GM18526 (cell line): ENCODE measurements around the gene ANTKMT.

Source experiments
- POLR2A ChIP-seq: IDR thresholded peaks from 3 replicates; pipeline ENCODE4 v1.6.1; 2011; ENCODE audit not compliant: insufficient read length; ENCODE audit errors: extremely low read depth

ANTKMT gene

DNA sequence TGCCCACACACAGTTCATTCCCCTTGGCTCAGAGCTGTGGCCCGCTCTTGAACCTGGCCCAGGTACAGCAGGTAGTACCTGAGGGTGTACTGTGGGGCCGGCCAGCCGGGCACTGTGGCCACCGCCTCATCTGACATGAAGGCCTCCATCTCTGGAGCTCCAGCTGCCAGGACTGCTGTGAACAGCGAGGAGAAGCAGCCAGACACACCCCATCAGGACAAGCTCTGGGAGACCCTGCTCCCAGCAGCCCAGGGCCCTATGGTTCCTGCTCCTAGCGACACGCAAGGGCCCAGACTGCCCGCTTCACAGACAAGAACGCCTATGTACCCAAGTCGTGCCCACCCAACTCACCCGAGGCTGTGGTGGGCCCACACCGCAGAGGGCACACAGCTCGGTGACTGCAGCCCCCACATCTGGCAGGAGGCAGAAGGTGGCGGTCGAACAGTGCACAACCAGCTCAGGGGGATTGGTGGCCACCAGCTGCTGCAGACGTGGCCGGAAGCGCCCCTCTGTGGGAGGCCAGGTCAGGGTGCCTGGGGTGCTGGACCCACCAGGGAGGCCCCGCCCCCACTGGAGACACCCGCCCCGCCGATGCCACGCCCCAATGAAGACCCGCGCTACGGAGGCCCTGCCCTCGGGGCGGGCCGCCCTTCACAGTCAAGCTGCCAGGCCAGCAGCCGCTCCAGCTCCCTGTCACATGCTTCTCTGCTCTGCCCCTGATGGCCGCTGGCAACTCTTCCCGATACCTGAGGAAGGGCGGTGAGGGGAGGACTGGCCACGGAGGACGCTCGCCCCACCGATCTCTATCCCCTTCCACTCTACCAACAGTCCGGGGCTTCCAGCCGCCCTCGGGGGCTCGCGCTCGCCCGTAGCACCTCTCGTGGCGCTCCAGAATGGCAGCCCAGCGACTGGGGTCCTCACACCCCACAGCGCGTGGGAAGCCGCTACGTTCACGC, 41.8 kb upstream of the ANTKMT start:
- TF ChIP-seq POLR2A, result no peak

DNA sequence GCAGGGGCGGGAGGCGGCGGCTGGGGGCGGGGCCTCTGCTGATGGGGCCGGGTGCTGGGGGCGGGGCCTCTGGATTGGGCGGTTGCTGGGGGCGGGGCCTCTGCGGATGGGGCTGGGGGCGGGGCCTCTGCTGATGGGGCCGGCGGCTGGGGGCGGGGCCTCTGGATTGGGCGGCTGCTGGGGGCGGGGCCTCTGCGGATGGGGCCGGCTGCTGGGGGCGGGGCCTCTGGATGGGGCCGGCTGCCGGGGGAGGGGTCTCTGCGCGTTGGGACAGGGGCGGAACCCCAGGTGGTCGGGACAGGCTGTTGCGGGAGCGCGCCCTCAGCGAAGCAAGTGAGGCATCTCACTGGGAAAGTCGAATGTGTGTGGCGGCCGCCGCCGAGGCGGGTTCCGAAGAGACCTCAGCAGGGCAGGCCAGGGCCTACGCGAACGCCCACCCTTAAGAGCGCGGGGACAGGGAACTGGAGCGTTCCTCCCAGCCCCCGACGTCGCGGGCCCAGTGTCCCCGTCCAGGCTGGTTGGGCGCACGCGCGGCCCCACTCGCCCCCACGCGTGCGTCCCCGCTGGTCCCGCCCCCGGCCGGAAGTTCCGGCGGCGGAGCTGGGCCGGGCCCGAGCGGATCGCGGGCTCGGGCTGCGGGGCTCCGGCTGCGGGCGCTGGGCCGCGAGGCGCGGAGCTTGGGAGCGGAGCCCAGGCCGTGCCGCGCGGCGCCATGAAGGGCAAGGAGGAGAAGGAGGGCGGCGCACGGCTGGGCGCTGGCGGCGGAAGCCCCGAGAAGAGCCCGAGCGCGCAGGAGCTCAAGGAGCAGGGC, 40.9 kb upstream of the ANTKMT start, which contains the start of gene STUB1:
TSS of gene STUB1 (plus strand) at position 597 of the 811 bp plus-strand sequence. CDS start at position 713, 116 bp downstream.
- TF ChIP-seq POLR2A, result peak; percentile 88

DNA sequence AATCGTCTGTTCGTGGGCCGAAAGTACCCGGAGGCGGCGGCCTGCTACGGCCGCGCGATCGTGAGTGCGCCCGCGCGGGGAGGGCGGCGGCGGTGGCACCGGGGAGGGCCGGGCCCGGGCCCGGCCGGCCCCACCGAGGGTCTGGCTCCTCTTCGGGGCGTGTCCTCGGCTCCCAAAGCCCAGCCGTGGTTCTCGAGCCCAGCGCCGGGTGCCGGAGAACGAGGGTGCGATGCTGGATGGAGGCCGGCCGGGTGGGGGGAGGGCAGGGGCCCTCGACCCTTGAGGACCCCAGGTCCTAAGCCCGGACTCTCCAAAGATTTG, 40.4 kb upstream of the ANTKMT start:
- no peak for TF ChIP-seq POLR2A

DNA sequence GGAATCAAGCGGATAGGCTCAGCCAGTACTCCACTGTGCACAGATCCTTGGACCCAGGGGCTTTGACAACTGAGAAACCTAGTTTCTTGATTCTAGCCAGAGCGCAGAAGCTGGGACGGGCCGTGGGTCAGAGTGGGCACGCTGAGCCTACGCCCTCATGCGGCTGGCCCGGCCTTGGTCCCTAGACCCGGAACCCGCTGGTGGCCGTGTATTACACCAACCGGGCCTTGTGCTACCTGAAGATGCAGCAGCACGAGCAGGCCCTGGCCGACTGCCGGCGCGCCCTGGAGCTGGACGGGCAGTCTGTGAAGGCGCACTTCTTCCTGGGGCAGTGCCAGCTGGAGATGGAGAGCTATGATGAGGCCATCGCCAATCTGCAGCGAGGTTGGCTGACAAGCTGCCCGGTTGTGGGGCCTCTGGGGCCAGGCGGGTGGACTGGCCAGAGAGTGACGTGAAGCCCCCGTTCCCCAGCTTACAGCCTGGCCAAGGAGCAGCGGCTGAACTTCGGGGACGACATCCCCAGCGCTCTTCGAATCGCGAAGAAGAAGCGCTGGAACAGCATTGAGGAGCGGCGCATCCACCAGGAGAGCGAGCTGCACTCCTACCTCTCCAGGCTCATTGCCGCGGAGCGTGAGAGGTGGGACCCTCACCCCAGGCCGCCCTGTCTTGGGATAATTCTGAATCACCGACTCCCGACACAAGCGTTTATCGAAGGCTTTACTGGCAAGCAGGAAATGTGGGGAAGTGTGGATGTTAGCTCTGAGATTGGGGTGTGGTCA, 39.8 kb upstream of the ANTKMT start:
- no peak for TF ChIP-seq POLR2A

DNA sequence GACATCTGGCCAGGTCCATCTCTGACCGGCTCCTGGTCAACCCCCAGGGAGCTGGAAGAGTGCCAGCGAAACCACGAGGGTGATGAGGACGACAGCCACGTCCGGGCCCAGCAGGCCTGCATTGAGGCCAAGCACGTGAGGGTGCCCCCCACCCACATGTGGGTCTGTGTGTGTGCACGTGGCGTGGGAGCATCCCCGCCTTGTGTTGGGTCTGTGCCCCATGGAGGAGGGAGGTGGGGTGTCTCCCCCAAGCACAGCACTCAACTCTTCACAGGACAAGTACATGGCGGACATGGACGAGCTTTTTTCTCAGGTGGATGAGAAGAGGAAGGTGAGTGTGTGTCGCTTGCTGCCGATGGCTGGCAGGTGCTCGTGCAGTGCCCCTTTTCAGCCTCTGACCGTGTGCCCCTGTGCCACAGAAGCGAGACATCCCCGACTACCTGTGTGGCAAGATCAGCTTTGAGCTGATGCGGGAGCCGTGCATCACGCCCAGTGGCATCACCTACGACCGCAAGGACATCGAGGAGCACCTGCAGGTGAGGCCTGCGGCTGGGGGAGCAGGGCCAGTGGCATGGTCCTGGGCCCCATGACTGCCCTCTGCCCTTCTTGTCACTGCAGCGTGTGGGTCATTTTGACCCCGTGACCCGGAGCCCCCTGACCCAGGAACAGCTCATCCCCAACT, 39.1 kb upstream of the ANTKMT start:
- TF ChIP-seq POLR2A, result no peak

DNA sequence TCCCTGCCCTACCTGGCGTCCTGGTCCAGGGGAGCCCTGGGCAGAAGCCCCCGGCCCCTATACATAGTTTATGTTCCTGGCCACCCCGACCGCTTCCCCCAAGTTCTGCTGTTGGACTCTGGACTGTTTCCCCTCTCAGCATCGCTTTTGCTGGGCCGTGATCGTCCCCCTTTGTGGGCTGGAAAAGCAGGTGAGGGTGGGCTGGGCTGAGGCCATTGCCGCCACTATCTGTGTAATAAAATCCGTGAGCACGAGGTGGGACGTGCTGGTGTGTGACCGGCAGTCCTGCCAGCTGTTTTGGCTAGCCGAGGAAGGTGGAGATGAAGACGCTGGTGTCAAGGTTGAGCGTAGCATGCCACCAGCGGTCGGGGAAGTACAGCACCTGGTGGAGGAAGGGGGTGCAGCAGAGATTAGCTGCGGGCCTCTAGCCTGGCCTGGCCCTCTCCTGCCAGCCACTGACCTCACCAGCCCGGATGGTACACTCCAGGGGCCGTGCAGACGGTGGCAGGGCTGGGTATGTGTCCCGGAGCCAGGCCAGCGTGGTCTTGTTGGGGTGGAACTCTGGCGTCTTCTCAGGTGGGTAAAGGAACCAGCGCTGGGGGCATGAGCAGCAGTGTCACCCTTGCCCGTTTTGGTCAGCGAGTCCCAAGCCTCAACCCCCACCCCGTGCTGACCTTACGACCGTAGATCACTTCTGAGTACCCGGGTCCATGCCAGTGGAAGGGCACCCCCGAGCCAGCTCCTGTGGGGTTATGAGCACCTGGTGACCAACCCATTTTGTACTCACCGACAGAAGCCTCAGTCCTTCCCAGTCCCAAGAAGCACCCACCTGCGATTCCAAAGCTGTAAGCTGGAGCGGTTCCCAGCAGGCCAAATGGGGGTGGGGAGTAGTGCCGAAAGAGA, 38.2 kb upstream of the ANTKMT start:
- TF ChIP-seq POLR2A, result no peak

DNA sequence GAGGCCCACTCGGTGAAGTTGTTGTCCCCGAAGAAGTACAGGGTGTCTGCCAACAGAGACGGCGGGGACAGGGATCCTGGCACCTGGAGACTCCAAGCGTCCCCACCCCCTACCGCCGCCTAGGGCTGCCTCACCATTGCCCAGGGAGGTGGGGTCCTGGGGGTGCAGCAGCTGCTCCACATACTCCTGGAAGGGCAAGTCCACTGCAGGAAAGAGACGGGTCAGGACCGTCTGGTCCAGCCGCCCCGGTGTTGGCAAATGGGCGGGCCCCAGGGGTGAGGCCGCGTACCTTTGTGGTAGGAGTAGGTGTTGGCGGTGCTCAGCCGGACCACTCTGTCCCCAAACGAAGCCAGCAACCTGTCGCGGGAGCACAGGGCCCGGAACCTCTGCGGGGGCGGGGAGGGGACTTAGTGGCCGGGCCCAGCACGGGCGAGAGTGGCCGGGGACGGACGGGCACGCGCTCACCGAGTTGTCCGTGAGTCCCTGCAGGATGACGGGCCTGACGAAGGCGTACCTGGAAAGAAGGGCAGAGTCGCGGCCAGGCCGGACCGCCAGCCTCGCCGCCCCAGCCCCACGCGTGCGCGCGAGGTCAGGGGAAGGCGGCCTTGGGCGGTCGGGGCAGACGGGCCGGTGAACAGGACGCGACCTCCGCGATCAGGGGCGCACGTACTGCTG, 37.4 kb upstream of the ANTKMT start:
- no peak for TF ChIP-seq POLR2A

DNA sequence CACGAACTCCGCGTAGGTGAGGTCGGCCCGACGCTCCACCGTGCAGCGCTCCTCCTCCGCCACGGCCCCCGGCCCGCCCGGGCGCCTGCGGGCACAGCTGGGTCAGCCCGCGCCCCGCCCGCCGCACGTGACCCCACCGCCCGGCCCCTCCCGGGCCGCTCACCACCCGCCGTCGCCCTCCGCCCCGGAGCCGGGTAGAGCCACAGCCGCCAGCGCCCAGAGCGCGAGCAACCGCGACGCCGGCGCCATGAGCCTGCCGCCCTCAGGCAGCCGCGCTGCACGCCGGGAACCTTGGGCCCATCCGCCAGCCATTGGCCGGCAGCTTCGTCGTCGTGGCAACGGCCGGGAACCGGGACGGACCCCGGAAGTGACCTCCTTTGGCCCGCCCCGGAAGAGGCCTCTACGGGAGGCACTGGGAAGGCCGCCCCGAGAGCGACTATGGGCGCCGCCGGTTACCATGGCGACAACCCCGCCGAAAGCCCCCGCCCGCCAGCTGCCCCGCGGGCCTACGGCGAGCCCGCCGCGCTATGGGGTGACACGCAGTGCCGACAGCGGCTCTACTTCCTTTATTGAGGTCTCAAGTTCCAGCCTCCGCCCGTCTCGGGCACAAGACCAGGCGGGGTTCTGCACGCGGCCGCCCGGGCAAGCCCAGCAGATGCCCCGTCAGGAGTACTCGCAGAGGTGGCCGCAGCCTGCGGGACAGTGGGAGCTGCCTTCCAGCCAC, 36.7 kb upstream of the ANTKMT start, which contains the start of gene JMJD8:
TSS of gene JMJD8 (minus strand) at position 264 of the 724 bp plus-strand sequence. CDS start at position 249, 15 bp downstream.
- TF ChIP-seq POLR2A, result peak; percentile 90

DNA sequence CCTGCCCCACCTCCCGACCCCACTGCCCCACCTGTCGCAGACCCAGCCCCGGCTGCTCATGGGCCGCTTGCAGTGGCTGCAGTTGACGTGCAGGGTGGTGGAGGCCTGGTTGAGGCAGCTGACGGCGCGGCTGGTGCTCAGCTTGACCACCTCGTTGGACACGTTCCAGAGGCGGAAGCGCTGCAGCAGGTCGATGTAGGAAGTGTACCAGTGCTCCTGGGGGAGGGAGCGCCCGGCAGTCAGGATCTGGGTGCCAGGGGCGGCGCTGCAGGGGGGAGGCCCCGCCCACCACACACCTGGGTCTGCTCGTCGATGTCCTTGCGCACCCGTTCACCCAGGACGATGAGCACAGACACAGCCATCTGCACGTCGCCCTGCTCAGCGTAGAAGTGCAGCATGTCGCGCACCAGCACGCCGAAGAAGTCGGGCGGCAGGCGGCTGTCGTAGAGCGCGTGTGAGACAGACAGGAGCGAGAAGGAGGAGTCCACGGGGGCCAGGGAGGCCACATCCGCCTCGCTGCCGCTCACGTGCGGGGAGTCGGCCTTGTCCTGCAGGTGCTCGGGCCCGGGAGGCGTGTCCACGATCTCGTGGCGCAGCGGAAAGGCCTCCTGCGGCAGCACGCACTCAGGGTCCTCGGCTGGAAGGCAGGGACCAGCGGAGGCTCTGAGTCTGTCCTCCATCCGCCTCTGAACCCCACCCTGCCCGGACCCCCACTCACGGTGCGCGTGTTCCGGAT, 35.8 kb upstream of the ANTKMT start:
- TF ChIP-seq POLR2A, result no peak

DNA sequence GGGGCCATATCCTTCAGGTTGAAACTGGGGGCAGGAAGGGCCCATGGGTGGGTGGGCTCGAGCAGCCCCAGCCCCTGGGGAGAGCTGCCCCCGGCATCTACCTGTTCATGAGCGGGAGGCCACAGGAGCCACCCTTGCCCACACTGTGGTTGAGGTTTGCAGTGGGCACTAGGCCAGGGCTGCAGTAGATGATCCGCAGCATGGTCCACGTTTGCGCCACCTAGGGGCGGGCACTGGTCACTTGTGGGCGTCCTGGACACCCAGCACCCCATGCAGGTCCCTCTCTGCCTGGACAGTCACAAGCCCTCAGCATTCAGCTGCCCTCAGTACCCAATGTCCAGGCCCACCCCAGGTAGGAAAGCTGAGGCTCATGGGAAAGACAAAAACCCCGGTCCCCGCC, 35.0 kb upstream of the ANTKMT start:
- no peak for TF ChIP-seq POLR2A

DNA sequence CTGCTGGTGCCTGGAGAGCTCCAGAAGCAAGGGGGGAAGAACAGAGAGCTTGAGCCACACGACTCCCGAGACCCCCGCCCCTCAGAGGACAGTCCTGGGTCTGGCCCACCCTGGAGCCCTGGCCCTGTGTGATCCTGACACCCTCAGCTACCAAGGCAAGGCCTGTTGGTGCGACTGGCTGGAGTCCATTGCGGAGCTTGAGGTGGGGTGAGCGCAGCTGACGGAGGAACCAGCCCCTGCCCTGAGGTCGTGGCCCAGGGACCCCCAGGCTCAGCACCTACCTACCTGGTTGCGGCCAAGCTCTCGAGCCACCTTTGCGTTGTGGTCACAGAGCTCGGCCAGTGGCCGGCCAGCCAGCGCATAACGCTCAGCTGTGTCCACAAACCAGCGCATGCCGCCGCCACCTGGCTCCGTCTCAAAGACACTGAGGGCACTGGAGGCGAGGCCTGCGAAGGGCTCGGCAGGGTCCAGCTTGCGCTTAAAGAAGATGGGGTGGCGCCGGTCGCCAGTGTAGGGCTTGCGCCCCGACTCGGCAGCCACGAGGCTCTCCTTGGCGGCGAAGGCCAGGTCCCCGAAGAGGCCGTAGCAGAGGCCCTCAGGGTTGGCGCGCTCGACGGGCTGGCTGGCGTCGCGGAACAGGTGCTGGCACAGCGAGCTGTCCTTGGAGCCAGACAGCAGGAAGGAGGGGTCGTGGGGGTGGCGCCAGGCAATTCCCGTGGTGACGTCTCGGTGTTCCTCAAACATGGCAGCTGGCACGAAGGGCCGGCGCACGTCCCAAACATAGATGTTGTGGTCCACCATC, 34.3 kb upstream of the ANTKMT start:
- no peak for TF ChIP-seq POLR2A
